GM13976 (cell line): ENCODE results near the gene FAM9B.

Experiments used
- DNase-seq: peaks from one replicate; pipeline ENCODE4 v3.0.0; 2012; ENCODE audit warnings: low spot score
- CTCF ChIP-seq: IDR thresholded peaks from 2 replicates; pipeline ENCODE4 v1.5.1; 2012; ENCODE audit warnings: borderline replicate concordance, mild to moderate bottlenecking; ENCODE audit not compliant: insufficient read depth; ENCODE audit errors: extremely low read depth, missing control alignments, control extremely low read depth
- in situ Hi-C: fragments of 300-500 bp; cut with MboI; formaldehyde crosslinking; loops from one replicate; pipeline ENCODE4 v1.12.0; 2022; ENCODE audit warnings: low sequenced_read_pairs, mixed read lengths, inconsistent platforms; ENCODE audit not compliant: unreplicated experiment

The FAM9B gene

DNA sequence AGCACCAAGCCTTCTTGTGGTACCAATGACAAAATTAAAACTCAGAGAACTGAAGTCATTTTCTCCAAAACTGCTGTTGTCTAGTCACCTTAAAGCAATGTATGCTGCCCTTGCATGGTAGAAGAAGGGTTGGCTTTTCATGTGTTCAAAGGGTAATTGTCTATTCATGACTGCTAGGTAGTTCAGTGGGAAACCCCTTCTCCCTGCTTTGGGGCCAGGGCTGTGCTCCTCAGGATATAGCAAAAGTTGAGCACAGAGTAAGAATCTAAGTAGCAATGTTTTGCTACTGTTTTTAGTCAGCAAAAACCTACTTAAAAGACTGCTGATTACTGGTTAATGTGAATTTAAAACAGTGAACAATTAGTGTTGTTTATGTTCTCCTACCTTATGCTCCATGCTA is 30.8 kb upstream of the FAM9B start:
- DNase-seq, result no peak
- in situ Hi-C loops, result no loop called here
- no peak for TF ChIP-seq CTCF

DNA sequence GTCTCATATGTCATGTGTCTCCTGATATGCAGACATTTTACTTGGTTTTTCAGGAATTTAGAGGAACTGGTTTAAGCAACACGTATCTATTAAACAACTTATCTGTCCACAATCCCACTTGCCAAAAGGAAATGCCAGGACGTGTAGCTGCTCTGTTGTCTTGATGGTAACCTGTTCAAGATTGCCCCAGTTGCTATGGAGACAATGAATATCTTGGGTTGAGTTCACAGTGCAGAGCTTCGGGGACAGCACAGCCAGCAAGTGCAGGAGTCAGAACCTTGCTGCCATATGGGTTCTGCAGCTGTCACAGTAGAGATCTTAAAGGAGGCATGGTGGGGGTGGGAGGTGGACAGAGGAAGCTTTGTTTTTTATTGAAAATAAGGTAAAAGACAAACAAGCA is 28.7 kb upstream of the FAM9B start:
- DNase-seq, result no peak
- TF ChIP-seq CTCF, result no peak
- in situ Hi-C loops, result no loop called here

DNA sequence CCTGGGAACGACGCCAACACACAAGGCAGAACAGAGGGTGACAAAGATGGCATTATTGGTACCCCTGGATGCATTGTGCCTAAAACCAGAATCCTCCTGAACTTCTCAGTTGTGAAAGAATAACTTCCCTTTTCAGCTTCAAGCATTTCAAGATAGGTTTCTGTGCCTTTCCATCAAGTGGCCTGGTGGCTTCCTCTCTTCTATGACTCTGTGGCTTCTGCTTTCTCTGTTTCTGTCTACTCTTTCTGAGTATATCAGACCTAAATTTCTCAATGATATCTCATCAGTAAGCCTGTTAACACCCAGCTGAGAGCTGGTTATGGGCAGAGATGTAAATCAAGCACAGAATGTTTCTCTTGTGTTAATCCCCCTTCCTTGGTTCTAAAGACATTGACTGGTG is 21.4 kb upstream of the FAM9B start:
- in situ Hi-C loops, result no loop called here
- TF ChIP-seq CTCF, result no peak
- DNase-seq, result no peak

- TF ChIP-seq CTCF, result no peak
- no peak for DNase-seq
- in situ Hi-C loops, result no loop called here
These were observed 18.2 kb upstream of the FAM9B start for GRCh38 chrX:9052081-9052480.

GRCh38 chrX:9050331-9050730 is 16.4 kb upstream of the FAM9B start:
- in situ Hi-C loops, result no loop called here
- DNase-seq, result no peak
- TF ChIP-seq CTCF, result no peak

GRCh38 chrX:9048801-9049200 is 14.9 kb upstream of the FAM9B start:
- DNase-seq, result no peak
- no peak for TF ChIP-seq CTCF
- in situ Hi-C loops, result no loop called here

DNA sequence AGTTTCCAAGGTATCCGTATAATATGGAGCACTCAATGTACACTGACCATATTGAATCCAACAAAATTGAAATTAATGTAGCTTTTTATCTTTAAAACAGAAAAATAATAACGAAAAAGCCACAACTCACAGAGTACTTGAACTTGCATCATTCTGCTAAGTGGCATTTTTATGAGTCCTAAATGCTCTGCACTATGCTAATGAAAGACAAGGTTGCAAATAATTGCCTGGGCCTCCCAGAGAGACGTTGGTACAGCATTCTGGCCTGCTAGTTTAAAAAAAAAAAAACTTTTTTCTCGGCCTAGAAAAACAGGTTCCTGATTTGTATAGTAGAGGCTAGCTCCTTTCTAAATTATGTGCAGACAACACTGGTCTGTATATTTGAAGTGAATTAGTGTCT is 4.3 kb upstream of the FAM9B start:
- no peak for TF ChIP-seq CTCF
- in situ Hi-C loops, result no loop called here
- DNase-seq, result no peak
